GM21526 (cell line): ENCODE results near the gene PIK3AP1.

Experiments used
- ATAC-seq: cut with Tn5 transposase; IDR thresholded peaks from one replicate; pipeline ENCODE4 v1.9.1; 2021; ENCODE audit warnings: moderate library complexity; ENCODE audit not compliant: unreplicated experiment, low FRiP score

Gene PIK3AP1

GRCh38 chr10:96648297-96648696 is 72.0 kb downstream of the PIK3AP1 start:
- ATAC-seq, result no peak

GRCh38 chr10:96647466-96647865 is 72.8 kb downstream of the PIK3AP1 start:
- ATAC-seq, result no peak

GRCh38 chr10:96646751-96647166 is 73.6 kb downstream of the PIK3AP1 start:
- no peak for ATAC-seq

DNA sequence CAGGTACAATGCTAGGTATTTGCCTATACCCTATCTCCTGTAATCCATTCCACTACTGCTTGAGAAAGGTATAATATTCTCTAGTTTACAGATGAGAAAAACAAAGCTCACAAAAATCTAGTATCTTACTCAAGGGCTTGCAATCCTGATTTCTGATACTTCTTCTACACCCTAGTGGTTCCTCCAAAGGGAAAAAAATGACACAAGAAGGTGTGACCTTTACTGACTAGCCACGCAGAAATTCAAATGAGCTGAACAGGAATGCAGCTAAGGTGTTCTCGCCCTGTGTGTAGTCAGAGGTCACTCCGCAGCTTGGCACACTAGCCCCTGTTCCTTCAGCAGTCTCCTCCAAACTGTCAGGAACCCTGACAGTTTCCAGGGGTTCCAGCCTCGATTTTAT is 74.0 kb downstream of the PIK3AP1 start:
- no peak for ATAC-seq

- ATAC-seq, result no peak
These were observed 75.1 kb downstream of the PIK3AP1 start for GRCh38 chr10:96645191-96645721.

- no peak for ATAC-seq
These were observed 76.4 kb downstream of the PIK3AP1 start for GRCh38 chr10:96643920-96644319.

GRCh38 chr10:96642973-96643372 is 77.3 kb downstream of the PIK3AP1 start:
- ATAC-seq, result no peak

DNA sequence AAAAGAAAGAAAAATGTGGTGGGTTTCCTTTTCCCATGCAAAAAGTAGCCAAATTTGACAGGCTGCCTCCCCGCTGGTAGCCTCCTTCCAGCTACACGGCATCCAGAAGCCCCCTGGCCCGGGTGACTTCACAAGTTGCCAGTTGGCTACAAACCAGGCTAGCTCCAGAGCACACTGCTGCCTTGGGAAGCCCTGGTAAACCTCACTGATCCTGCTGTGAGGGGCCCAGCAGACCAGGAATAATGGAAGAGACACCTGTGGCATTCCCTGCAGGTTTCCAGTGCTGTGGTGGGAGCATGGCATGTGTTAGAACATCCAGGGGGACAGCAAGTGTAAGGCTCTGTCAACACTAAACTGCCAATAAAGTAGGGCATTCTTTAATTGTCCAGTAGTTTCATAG is 77.8 kb downstream of the PIK3AP1 start:
- no peak for ATAC-seq

- no peak for ATAC-seq
These were observed 78.7 kb downstream of the PIK3AP1 start for GRCh38 chr10:96641396-96642295.

DNA sequence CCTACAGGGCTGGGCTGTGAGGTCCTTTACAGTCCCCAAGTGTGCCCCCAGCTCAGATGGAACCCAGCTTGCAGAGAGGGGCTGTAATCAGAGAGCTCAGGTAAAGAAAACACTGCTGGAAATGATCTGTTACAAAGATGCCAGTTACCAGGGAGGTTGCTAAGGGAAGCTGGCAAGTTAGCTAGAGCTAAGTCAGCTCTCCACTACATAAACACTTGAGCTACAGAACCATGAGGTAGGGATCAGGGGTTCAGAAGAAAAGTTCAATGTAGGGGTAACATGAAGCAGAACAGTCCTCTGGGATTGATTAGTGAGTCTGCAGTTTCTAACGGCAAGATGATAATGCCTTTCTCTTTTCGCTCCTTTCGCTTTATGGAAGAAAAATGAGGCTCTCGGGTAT is 80.4 kb downstream of the PIK3AP1 start:
- no peak for ATAC-seq

DNA sequence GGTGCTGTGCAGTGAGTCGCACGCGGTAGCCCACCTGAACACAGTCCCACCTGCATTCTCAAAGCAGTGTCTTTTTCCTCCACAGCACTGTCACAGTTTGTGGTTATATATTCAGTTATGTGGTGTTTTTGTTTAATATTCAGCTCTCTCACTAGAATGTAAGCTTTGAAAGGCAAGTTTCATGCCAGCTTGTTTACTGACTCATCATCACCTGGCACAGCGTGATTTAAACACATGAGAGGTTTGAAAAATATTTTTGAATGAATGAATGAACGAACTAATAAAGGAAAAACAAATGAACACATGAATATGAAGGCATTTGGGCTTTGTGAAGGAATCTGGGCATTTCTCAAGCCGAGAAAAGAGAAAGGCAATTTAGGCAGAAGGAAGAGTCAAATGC is 81.6 kb downstream of the PIK3AP1 start:
- ATAC-seq, result no peak

DNA sequence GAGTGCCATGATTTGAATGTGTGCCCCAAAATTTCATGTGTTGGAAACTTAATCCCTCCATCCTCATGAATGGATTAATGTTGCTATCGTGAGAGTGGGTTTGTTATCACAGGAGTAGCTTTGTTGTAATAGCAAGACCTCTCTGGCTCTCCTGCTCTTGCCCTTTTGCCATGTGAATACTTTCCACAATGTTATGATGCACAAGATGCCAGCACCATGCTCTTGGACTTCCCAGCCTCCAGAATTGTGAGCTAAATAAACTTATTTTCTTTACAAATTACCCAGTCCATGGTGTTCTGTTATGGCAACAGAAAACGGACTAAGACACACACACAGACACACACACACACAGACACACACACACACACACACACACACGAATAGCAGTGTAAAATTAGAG is 82.2 kb downstream of the PIK3AP1 start:
- ATAC-seq, result no peak

- no peak for ATAC-seq
These were observed 82.6 kb downstream of the PIK3AP1 start for GRCh38 chr10:96637709-96638108.

- ATAC-seq, result no peak
These were observed 83.8 kb downstream of the PIK3AP1 start for GRCh38 chr10:96636551-96636950.

DNA sequence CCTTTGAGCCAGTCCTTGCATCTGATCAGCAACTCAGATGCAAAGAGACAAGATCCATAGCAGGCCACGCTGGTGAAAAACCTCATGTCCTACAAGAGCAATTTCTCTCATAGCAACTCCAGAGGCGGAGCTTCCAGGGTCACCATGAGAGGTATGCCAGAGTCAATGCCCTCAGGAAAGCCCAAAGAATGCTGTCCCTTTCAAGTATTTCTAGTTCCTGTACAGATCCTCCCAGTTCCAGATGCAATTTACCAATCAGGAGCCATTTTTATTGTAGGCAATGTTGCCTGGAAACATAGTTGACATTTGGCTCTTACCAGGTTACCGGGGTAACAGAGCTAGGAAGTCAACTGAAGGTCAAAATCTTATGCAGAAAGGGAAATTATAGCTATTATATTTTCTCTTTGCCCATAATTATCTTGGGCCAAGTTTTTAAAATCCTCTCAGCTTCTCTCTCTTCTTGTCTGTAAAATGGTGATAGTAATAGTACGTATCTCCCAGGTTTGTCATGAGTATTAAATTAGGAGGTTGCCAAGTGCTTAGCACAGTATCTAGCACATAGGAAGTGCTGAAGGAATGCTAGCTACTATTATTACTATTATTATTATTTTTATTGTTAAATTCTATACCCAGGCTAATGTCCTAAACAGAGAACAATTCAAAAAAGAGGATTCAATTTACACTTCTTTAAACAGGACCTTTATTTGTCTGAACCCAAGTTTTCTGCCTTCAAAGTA is 87.2 kb downstream of the PIK3AP1 start:
- ATAC-seq, result no peak

DNA sequence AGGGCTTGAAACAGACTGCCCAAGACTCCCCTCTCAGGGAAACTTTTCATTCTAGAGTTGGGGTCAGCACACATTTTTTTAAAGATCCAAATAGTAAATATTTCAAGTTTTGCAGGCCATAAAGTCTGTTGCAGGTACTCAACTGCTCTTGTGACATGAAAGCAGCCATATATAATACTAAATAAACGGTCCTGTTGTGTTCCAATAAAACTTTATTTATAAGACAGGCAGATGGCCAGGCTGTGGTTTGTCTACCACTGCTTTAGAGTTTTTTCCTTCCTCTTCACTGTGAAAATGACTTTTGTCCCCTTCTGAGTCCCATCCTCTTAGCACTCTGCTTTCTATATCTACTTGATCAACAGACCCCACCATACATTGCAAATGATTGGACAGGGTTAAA is 93.0 kb downstream of the PIK3AP1 start:
- ATAC-seq, result no peak

- ATAC-seq, result no peak
These were observed 93.5 kb downstream of the PIK3AP1 start for GRCh38 chr10:96626795-96627194.

GRCh38 chr10:96625173-96625572 is 95.1 kb downstream of the PIK3AP1 start:
- no peak for ATAC-seq

- no peak for ATAC-seq
These were observed 98.1 kb downstream of the PIK3AP1 start for GRCh38 chr10:96622013-96622787.

GRCh38 chr10:96619796-96620773 is 100.2 kb downstream of the PIK3AP1 start:
- ATAC-seq, result no peak
